Measurements from ENCODE around the gene CCNA1.

- TF ChIP-seq CTCF (CRISPR knock-in tag; IDR thresholded peaks at IDR 0.05) (no peak), MXI1 (IDR thresholded peaks at IDR 0.05; ENCODE audit: borderline replicate concordance, low read depth, low read length) (no peak), MAF1 (CRISPR knock-in tag; IDR thresholded peaks at IDR 0.05; ENCODE audit: borderline replicate concordance) (no peak), HOXA9 (CRISPR knock-in tag; IDR thresholded peaks at IDR 0.05; ENCODE audit: borderline replicate concordance) (no peak), ZNF691 (CRISPR knock-in tag; IDR thresholded peaks at IDR 0.05; ENCODE audit: borderline replicate concordance, low read depth) (no peak)
Observed at GRCh38 chr13:36418022-36418805, 14.1 kb upstream of the CCNA1 start.

Data from HepG2 (cell line).